ENCODE results near the gene SPACA6. TPM values are rescaled to one million over a fixed set of nuclear protein-coding genes. Genes with fewer than 3 reads are reported as not detected.

SPACA6 gene
- total and polyA plus RNA-seq, 9 of the 15 experiments (the other 6 are each of a cell fraction or from before 2014, with no cell fraction given): 1.3 to 17.3 (median 6.2) TPM

DNA sequence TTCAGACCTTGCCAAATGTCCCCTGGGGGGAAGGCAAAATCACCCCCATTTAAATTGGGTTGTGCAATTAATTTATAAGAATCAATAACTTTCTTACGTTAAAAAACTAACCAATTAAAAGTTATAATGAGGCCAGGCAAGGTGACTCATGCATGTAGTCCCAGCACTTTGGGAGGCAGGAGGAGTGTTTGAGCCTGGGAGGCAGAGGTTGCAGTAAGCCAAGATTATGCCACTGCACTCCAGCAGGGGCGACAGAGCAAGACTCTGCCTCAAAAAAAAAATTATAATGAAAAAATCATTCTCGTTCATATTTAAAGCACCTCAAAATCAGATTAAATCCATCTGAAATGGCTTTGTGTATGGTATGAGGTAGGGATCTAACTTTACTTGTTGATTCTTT lies 28.1 kb upstream of the SPACA6 start:
- Histone ChIP-seq H3K79me2 (ENCODE audit: control insufficient read depth, insufficient read depth, low read length) (no peaks in the 10 kb centered on the region), H3K9ac (ENCODE audit: insufficient read depth in 1 of 2, low read depth in 2 of 2, low read length in 2 of 2) (no peak overlapping the region), H3K4me2 (ENCODE audit: insufficient read depth, low read length) (no peak overlapping the region), H3K9me3 (replicated peaks; ENCODE audit: control insufficient read depth, insufficient read depth, low read depth, low read length) (no peaks in the 10 kb centered on the region), H4K20me1 (replicated peaks; ENCODE audit: control insufficient read depth, insufficient read depth, low read length) (no peaks in the 10 kb centered on the region), H3K4me3 (no peak overlapping the region), H3K27ac (ENCODE audit: extremely low read depth, low read depth, low read length) (no peak overlapping the region), H3K36me3 (ENCODE audit: control insufficient read depth, insufficient read depth, low read length) (no peaks in the 10 kb centered on the region), H3K27me3 (ENCODE audit: control insufficient read depth in 2 of 2, insufficient read depth in 2 of 2, low read length in 2 of 2) (no peaks in the 10 kb centered on the region), H3K4me1 (replicated peaks in 1 of 2; ENCODE audit: control insufficient read depth in 2 of 2, insufficient read depth in 2 of 2, low read length in 2 of 2) (no peaks in the 10 kb centered on the region), H3K9me1 (ENCODE audit: control insufficient read depth, insufficient read depth, low read length) (no peaks in the 10 kb centered on the region), H2AFZ (ENCODE audit: low read depth, low read length) (no peak overlapping the region)
- in situ Hi-C loops (cut with MboI) (loop anchor here (5.0 to 25.0 kb wide), 2 partner anchors 328 to 503 kb away; no protein-coding TSS in a partner anchor), intact Hi-C loops (cut with micrococcal nuclease) (no loop called here)
- ChIA-PET CTCF (ENCODE audit: low intra/inter-chr PET ratio) (interaction anchor here (0.8 kb wide), 2 partner anchors 144 to 145 kb away, joined by 3 to 5 read pairs; no protein-coding TSS in a partner anchor), POLR2A (no interaction called here)
- FAIRE-seq (peak; percentile 83), DNase-seq (ENCODE audit: extremely low read depth in 1 of 4, low spot score in 3 of 4) (no peak), ATAC-seq (peak; percentile 60; the same call in 1 of the 3 replicates)
- 0% methylated on average over 3 of the region's 3 CpGs for WGBS (ENCODE audit: insufficient coverage, low coverage, missing lambda C conversion rate)
- no TSS peak for BruUV-seq (replicated peaks)
- TF ChIP-seq RAD21 (CRISPR knock-in tag; conservative IDR thresholded peaks at IDR 0.05 in 1 of 2, IDR thresholded peaks at IDR 0.05 in 1 of 2): peak in 1 of 2 experiments; percentile 43; a peak in 2 of 4 replicates
- TF ChIP-seq MEF2A (IDR thresholded peaks at IDR 0.05; ENCODE audit: control insufficient read depth, low read depth, low read length): no peak
- no peak for TF ChIP-seq MAFK (IDR thresholded peaks at IDR 0.05; ENCODE audit: low read length)
- no peak for TF ChIP-seq ARID2 (IDR thresholded peaks at IDR 0.05)
- TF ChIP-seq SRSF1 (IDR thresholded peaks at IDR 0.05; ENCODE audit: low read depth, low read length): no peak
- TF ChIP-seq MTF1 (CRISPR knock-in tag; IDR thresholded peaks at IDR 0.05; ENCODE audit: borderline replicate concordance): no peak
- TF ChIP-seq CHD4 (IDR thresholded peaks at IDR 0.05; ENCODE audit: insufficient read depth, insufficient replicate concordance, low read depth, low read length, poor library complexity, severe bottlenecking): no peak
- TF ChIP-seq EP300 (IDR thresholded peaks at IDR 0.05; ENCODE audit: low read length): no peak
- no peak for TF ChIP-seq SRSF3 (IDR thresholded peaks at IDR 0.05; ENCODE audit: insufficient read depth, low read length)
- no peak for TF ChIP-seq KDM2B (CRISPR knock-in tag; IDR thresholded peaks at IDR 0.05)
- TF ChIP-seq MCM3 (IDR thresholded peaks at IDR 0.05): no peak
- no peak for TF ChIP-seq GATA2 (CRISPR knock-in tag; IDR thresholded peaks at IDR 0.05)
- TF ChIP-seq KAT2B (IDR thresholded peaks at IDR 0.05; ENCODE audit: low read depth, low read length): no peak
- TF ChIP-seq, protein P1, sequence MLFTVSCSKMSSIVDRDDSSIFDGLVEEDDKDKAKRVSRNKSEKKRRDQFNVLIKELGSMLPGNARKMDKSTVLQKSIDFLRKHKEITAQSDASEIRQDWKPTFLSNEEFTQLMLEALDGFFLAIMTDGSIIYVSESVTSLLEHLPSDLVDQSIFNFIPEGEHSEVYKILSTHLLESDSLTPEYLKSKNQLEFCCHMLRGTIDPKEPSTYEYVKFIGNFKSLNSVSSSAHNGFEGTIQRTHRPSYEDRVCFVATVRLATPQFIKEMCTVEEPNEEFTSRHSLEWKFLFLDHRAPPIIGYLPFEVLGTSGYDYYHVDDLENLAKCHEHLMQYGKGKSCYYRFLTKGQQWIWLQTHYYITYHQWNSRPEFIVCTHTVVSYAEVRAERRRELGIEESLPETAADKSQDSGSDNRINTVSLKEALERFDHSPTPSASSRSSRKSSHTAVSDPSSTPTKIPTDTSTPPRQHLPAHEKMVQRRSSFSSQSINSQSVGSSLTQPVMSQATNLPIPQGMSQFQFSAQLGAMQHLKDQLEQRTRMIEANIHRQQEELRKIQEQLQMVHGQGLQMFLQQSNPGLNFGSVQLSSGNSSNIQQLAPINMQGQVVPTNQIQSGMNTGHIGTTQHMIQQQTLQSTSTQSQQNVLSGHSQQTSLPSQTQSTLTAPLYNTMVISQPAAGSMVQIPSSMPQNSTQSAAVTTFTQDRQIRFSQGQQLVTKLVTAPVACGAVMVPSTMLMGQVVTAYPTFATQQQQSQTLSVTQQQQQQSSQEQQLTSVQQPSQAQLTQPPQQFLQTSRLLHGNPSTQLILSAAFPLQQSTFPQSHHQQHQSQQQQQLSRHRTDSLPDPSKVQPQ (CRISPR knock-in tag; IDR thresholded peaks at IDR 0.05; ENCODE audit: borderline replicate concordance): no peak
- TF ChIP-seq LARP7 (IDR thresholded peaks at IDR 0.05): no peak
- no peak for TF ChIP-seq ZNF121 (CRISPR knock-in tag; conservative IDR thresholded peaks at IDR 0.05)
- TF ChIP-seq POU5F1 (IDR thresholded peaks at IDR 0.05; ENCODE audit: borderline replicate concordance, low read depth, low read length, partially characterized antibody): no peak
- TF ChIP-seq NELFE (IDR thresholded peaks at IDR 0.05; ENCODE audit: insufficient read depth, insufficient read length): no peak
- no peak for TF ChIP-seq MBD1 (CRISPR knock-in tag; IDR thresholded peaks at IDR 0.05)
- no peak for TF ChIP-seq FOXK1 (CRISPR knock-in tag; IDR thresholded peaks at IDR 0.05; ENCODE audit: borderline replicate concordance)
